HEK293T (cell line): ENCODE results near the gene PRSS53.
A peak's percentile ranks its signal among the peaks of the same experiment; 100 is the strongest.
"Not testable (repeated sequence)": the region's sequence is repeated elsewhere in the genome, so short reads cannot be mapped to it uniquely, and the experiment has no call there.

Experiments used
- CTCF ChIA-PET: fragments of 350-600 bp; formaldehyde crosslinking; extraction: SDS; loops from one replicate; lab custom pipeline; 2021; ENCODE audit warnings: antibody characterized with exemption, inconsistent platforms; lab: Yijun Ruan, JAX
- POLR2A ChIA-PET: fragments of 350-600 bp; formaldehyde crosslinking; extraction: SDS; loops from one replicate; lab custom pipeline; 2020; ENCODE audit warnings: antibody characterized with exemption, inconsistent platforms; lab: Yijun Ruan, JAX
- DNase-seq: peaks from one replicate; pipeline ENCODE4 v3.0.0; 2012; ENCODE audit warnings: mixed read lengths; ENCODE audit errors: extremely low spot score
- ARNT ChIP-seq: fragments of 450-650 bp; IDR thresholded peaks from 2 replicates; pipeline ENCODE4 v1.6.1; 2017; ENCODE audit warnings: mild to moderate bottlenecking
- BHLHE40 ChIP-seq: fragments of 450-650 bp; IDR thresholded peaks from 2 replicates; pipeline ENCODE4 v1.6.1; 2016; ENCODE audit warnings: mild to moderate bottlenecking, moderate library complexity, borderline replicate concordance
- CTBP1 ChIP-seq: fragments of 450-650 bp; IDR thresholded peaks from 2 replicates; pipeline ENCODE4 v1.6.1; 2016; ENCODE audit warnings: borderline replicate concordance
- ELF4 ChIP-seq: fragments of 450-650 bp; IDR thresholded peaks from 2 replicates; pipeline ENCODE4 v1.6.1; 2017; ENCODE audit warnings: antibody characterized with exemption
- FOXA1 ChIP-seq: fragments of 450-650 bp; IDR thresholded peaks from 2 replicates; pipeline ENCODE4 v1.6.1; 2016; ENCODE audit warnings: mild to moderate bottlenecking
- FOXK2 ChIP-seq: fragments of 450-650 bp; IDR thresholded peaks from 2 replicates; pipeline ENCODE4 v1.6.1; 2016; ENCODE audit warnings: mild to moderate bottlenecking
- FOXM1 ChIP-seq: fragments of 450-650 bp; IDR thresholded peaks from 2 replicates; pipeline ENCODE4 v1.6.1; 2017; ENCODE audit warnings: mild to moderate bottlenecking, borderline replicate concordance
- HDGF ChIP-seq: fragments of 450-650 bp; IDR thresholded peaks from 2 replicates; pipeline ENCODE4 v1.6.1; 2017; ENCODE audit warnings: antibody characterized with exemption, borderline replicate concordance
- L3MBTL2 ChIP-seq: fragments of 450-650 bp; conservative IDR thresholded peaks from 2 replicates; pipeline ENCODE4 v1.6.1; 2016; ENCODE audit warnings: mild to moderate bottlenecking
- LEF1 ChIP-seq: fragments of 450-650 bp; IDR thresholded peaks from 2 replicates; pipeline ENCODE4 v1.6.1; 2017; ENCODE audit warnings: mild to moderate bottlenecking, borderline replicate concordance
- NFRKB ChIP-seq: fragments of 450-650 bp; IDR thresholded peaks from 2 replicates; pipeline ENCODE4 v1.6.1; 2016; ENCODE audit warnings: mild to moderate bottlenecking, moderate library complexity
- SP1 ChIP-seq: fragments of 450-650 bp; IDR thresholded peaks from 2 replicates; pipeline ENCODE4 v1.6.1; 2017
- SUZ12 ChIP-seq: fragments of 450-650 bp; IDR thresholded peaks from 2 replicates; pipeline ENCODE4 v1.6.1; 2016; ENCODE audit warnings: mild to moderate bottlenecking
- TARDBP ChIP-seq: fragments of 450-650 bp; IDR thresholded peaks from 2 replicates; pipeline ENCODE4 v1.6.1; 2016
- ZNF384 ChIP-seq: fragments of 450-650 bp; IDR thresholded peaks from 2 replicates; pipeline ENCODE4 v1.6.1; 2016
- TF ChIP-seq, protein P1 (sequence below): fragments of 450-650 bp; IDR thresholded peaks from 2 replicates; pipeline ENCODE4 v1.6.1; 2016

PRSS53 gene

DNA sequence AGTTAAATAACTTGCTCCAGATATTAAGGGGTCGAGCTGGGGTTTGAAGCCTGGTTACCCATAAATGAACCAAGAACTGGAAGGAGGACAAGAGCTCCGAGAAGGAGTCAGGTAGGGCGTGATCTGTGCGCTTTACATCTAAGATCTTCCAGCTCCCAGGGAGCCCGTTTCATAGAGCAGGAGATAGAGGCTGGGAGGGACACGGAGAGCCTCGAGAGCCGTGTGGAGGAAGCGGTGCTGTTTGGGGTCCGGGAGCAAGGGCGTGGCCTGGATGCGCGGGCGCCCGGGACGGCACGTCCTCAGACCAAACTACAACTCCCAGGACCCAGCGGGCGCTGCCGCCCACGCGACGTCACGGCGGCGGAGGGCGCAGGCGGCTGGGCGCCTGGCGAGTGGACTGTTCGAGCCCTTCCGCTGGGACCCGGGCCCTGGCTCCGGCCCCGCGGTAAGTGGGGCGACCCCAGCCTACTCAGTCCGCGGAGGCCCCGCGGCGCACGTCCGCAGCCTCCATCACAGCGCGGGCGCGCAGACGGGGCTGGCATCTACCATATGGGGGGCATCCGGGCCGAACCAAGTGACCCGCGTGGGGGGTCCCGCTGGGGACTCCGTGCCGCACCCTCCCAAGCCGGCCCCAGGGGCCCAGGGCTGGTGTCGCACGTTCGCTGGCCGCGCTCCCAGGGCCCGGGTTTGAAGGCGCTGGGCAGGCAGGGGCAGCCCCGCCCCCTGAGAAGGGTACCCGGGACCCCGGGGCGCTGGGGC lies 19.5 kb upstream of the PRSS53 start, which contains the start of gene BCKDK:
BCKDK (plus strand) TSS at position 352 of the 759 bp plus-strand sequence. CDS start 838 bp downstream, outside the sequence.
- ChIA-PET POLR2A (interaction anchor here (2.0 kb wide), 1 partner anchor 9 kb away, joined by 12 read pairs; the partner anchor contains the start of gene KAT8), CTCF (no interaction called here)
- peak; percentile 76 for DNase-seq
- no peak for TF ChIP-seq TARDBP
- no peak for TF ChIP-seq BHLHE40
- TF ChIP-seq FOXA1: no peak
- TF ChIP-seq ZNF384: no peak
- no peak for TF ChIP-seq ELF4
- no peak for TF ChIP-seq SUZ12
- TF ChIP-seq NFRKB: no peak
- no peak for TF ChIP-seq SP1
- no peak; the same call in 1 of the 2 replicates for TF ChIP-seq L3MBTL2
- no peak for TF ChIP-seq ARNT
- no peak for TF ChIP-seq FOXK2
- TF ChIP-seq, protein P1, sequence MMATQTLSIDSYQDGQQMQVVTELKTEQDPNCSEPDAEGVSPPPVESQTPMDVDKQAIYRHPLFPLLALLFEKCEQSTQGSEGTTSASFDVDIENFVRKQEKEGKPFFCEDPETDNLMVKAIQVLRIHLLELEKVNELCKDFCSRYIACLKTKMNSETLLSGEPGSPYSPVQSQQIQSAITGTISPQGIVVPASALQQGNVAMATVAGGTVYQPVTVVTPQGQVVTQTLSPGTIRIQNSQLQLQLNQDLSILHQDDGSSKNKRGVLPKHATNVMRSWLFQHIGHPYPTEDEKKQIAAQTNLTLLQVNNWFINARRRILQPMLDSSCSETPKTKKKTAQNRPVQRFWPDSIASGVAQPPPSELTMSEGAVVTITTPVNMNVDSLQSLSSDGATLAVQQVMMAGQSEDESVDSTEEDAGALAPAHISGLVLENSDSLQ: no peak
- no peak for TF ChIP-seq CTBP1
- no peak for TF ChIP-seq HDGF
- no peak for TF ChIP-seq FOXM1
- TF ChIP-seq LEF1: no peak

- CTCF ChIA-PET: no interaction called here
- TF ChIP-seq ELF4: no peak
- TF ChIP-seq FOXK2: no peak
- no peak for TF ChIP-seq HDGF
- TF ChIP-seq ARNT: no peak
- no peak for TF ChIP-seq L3MBTL2
- no peak for TF ChIP-seq SP1
- no peak for TF ChIP-seq TARDBP
- TF ChIP-seq BHLHE40: no peak
- no peak for TF ChIP-seq CTBP1
- no peak for TF ChIP-seq FOXA1
- POLR2A ChIA-PET: interaction anchor here (2.0 kb wide), 1 partner anchor 10 kb away, joined by 12 read pairs; the partner anchor contains the start of gene KAT8
- DNase-seq: no peak
These were observed 18.7 kb upstream of the PRSS53 start for GRCh38 chr16:31107465-31107867.

DNA sequence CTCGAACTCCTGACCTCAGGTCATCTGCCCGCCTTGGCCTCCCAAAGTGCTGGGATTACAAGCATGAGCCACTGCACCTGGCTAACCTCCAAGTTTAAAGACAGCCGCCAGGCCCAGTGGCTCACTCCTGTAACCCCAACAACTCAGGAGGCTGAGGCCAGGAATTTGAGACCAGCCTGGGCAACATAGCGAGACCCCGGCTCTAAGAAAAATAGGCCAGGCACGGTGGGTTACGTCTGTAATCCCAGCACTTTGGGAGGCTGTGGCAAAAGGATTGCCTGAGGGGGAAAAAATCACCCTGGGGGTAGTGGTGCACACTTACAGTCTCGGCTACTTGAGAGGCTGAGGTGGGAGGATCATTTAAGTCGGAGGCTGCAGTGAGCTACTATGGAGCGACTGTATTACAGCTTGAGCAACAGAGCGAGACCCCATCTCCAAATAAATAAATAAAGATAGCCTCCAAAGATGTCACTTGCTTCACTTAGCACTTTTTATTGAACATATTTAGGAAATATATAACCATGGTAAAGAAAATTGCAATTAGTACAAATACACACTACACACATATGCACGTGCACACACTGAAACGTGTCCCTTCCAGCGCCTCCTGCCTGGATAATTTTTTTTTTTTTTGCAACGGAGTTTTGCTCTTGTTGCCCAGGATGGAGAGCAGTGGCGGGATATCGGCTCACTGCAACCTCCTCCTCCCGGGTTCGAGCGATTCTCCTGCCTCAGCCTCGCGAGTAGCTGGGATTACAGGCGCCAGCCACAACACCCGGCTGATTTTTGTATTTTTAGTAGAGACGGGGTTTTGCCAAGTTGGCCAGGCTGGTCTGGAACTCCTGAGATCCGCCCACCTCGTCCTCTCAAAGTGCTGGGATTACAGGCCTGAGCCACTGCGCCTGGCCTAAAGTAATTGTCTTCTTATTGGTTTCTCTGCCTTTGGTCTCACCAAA lies 18.0 kb upstream of the PRSS53 start:
- ChIA-PET POLR2A (interaction anchor here (1.0 kb wide), 1 partner anchor 11 kb away, joined by 4 read pairs; the partner anchor contains the start of gene KAT8), CTCF (no interaction called here)
- TF ChIP-seq ELF4: no peak
- no peak for TF ChIP-seq NFRKB
- TF ChIP-seq BHLHE40: no peak
- no peak for TF ChIP-seq HDGF
- no peak for TF ChIP-seq ZNF384
- TF ChIP-seq TARDBP: no peak
- no peak for TF ChIP-seq SP1
- no peak for TF ChIP-seq SUZ12
- no peak for TF ChIP-seq CTBP1
- TF ChIP-seq FOXM1: no peak
- TF ChIP-seq L3MBTL2: no peak
- TF ChIP-seq FOXA1: no peak
- TF ChIP-seq, protein P1: no peak
- no peak for TF ChIP-seq FOXK2
- no peak for TF ChIP-seq LEF1
- no peak for TF ChIP-seq ARNT
- no peak for DNase-seq

DNA sequence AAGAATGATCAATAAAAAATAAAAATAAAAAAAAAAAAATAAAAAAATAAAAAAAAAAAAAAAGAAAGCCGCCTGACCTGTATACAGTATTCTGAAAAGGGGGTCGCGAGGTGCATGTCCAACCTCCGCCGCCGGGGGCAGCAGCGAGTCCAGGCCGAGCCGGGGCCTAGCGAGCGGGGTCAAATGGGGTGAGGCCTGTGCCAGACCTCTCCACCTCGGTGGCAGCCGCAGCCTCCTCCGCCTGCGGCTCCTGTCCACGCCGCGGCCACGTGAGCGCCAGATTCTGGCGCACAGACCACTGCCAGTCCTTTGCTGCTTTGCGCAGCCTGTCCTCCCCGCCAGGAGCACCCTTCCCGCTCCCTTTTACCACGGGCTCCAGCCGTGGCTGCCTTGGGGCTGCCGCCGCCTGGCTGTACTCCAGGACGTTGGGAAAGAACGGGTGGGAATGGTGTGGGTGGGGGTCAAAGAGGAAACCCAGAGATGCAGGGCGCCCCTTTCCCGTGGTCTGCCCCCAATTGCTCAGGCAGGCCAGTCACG lies 17.0 kb upstream of the PRSS53 start:
- TF ChIP-seq LEF1: no peak
- no peak for TF ChIP-seq ELF4
- TF ChIP-seq L3MBTL2: peak; percentile 58
- no peak for TF ChIP-seq BHLHE40
- TF ChIP-seq HDGF: no peak
- peak; percentile 84 for TF ChIP-seq ZNF384
- no peak for TF ChIP-seq SP1
- peak; percentile 79 for DNase-seq
- ChIA-PET CTCF (no interaction called here), POLR2A (no interaction called here)

DNA sequence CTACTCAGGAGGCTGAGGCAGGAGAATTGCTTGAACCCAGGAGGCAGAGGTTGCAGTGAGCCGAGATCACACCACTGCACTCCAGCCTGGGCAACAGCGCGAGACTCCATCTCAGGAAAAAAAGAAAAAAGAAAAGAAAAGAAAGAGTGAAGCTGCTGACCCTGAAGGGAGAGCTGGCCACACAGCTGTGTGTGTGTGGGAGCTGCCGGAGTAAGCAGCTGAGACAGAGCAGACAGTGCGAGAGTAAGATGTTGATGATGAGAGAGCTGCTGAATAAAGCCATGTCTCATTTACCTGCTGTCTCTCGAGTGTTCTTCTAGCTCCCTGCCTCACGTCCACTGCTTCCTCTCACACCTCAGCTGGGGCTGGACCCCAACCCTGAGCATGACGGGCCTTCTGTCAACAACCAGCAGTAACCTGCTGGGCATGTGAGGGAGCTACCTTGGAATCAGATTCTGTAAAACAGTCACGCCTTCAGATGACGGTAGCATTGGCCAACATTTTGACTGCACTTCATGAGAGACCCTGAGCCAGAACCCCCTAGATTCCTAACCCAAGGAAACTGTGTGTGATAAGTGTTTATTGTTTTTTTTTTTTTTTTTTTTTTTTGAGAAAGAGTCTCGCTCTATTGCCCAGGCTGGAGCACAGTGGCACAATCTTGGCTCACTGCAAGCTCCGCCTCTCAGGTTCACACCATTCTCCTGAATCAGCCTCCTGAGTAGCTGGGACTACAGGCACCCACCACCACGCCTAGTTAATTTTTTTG lies 12.3 kb upstream of the PRSS53 start:
- CTCF ChIA-PET: interaction anchor here (1.0 kb wide), 1 partner anchor 41 kb away, joined by 6 read pairs; no protein-coding TSS in a partner anchor
- POLR2A ChIA-PET: interaction anchor here (1.0 to 2.9 kb wide), 3 partner anchors 10 to 79 kb away, joined by 4 to 13 read pairs (median 6); partner anchors contain the start of genes FUS and KAT8
- not testable (repeated sequence) for DNase-seq
